ENCODE data around the gene ZSWIM8.
"Not testable (repeated sequence)": the region's sequence is repeated elsewhere in the genome, so short reads cannot be mapped to it uniquely, and the experiment has no call there.

The ZSWIM8 gene

DNA sequence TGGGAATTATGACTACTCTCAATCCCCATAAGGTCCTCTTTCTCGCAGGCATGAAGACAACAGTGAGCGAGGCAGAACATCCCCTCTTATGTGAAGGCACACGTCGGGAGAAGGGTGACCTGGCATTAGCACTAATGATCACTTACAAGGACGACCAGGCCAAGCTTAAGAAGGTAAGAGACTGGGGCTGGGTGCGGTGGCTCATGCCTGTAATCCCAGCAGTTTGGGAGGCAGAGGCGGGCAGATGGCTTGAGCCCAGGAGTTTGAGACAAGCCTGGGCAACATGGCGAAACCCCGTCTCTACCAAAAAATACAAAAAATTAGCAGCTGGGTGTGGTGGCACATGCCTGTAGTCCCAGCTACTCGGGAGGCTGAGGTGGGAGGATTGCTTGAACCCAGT lies 10.1 kb downstream of the ZSWIM8 start:
- not testable (repeated sequence) for DNase-seq (ENCODE audit: low read depth)

- not testable (repeated sequence) for DNase-seq (ENCODE audit: low read depth)
Measured at GRCh38 chr10:73796035-73796434, 10.6 kb downstream of the ZSWIM8 start.

DNA sequence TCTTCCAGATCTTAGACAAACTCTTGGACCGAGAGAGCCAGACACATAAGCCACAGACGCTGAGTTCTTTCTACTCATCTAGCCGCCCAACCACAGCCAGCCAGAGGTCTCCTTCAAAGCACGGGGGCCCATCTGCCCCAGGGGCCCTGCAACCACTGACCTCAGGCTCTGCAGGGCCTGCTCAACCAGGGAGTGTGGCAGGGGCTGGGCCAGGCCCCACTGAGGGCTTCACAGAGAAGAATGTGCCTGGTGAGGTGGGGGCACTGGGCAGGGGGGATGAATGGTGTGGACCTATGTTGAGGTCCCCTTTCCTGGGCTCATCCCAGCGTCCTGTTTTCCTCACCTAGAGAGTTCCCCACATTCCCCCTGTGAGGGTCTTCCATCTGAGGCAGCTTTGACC lies 11.4 kb downstream of the ZSWIM8 start:
- DNase-seq (ENCODE audit: low read depth), result no peak

DNA sequence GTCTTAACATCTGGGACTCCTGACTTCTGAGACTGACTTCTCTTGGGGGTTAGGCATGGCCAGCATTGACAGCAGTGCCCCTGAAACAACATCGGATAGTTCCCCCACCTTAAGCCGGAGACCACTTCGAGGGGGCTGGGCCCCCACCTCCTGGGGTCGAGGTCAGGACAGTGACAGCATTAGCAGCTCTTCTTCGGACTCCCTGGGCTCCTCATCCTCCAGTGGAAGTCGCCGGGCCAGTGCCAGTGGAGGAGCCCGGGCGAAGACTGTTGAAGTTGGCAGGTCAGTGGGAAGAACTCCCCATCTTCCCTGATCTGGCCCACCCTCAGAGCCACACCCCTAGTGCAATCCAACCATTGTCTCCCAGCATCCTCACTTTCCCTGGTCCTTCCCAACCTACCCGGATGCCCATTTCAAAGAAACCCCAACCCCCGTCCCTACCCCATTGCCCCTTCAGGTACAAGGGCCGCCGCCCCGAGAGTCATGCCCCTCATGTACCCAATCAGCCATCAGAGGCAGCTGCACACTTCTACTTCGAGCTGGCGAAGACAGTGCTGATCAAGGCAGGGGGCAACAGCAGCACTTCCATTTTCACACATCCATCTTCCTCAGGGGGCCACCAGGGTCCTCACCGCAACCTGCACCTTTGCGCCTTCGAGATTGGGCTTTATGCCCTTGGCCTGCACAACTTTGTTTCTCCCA lies 12.1 kb downstream of the ZSWIM8 start:
- no peak for DNase-seq (ENCODE audit: low read depth)

GRCh38 chr10:73798087-73798486 lies 12.7 kb downstream of the ZSWIM8 start:
- no peak for DNase-seq (ENCODE audit: low read depth)

DNA sequence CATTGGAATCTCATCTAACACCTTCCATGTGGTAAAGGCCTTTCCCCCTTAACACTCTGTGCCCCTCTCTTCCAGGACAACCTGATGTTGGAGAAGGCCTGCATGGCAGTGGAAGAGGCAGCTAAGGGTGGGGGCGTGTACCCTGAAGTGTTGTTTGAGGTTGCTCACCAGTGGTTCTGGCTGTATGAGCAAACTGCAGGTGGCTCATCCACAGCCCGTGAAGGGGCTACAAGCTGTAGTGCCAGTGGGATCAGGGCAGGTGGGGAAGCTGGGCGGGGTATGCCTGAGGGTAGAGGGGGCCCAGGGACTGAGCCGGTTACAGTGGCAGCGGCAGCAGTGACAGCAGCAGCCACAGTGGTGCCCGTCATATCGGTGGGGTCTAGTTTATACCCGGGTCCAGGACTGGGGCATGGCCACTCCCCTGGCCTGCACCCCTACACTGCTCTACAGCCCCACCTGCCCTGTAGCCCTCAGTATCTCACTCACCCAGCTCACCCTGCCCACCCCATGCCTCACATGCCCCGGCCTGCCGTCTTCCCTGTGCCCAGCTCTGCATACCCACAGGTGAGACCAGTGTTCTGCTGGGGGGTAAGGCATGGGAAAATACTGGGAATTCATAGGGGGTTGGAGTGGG lies 13.6 kb downstream of the ZSWIM8 start:
- no peak for DNase-seq (ENCODE audit: low read depth)

DNA sequence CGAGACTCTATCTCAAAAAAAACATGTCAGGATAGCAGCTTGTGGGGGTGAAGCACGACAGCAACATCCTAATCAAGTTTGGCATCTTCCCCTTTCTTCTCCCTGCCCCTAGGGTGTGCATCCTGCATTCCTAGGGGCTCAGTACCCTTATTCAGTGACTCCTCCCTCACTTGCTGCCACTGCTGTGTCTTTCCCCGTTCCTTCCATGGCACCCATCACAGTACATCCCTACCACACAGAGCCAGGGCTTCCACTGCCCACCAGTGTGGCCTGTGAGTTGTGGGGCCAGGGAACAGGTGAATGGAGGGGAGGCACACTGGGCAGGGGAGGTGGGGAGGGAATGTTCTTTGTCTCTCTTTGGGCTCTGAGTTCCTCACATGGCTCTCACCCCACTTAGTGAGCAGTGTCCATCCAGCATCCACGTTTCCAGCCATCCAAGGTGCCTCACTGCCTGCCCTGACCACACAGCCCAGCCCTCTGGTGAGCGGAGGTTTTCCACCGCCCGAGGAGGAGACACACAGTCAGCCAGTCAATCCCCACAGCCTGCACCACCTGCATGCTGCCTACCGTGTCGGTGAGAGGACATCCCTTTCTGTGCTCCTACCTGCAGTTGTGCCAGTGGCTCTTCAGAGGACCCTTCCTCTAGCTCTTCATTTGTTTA lies 14.6 kb downstream of the ZSWIM8 start:
- DNase-seq (ENCODE audit: low read depth), result no peak

GRCh38 chr10:73800560-73801252 lies 15.3 kb downstream of the ZSWIM8 start:
- no peak for DNase-seq (ENCODE audit: low read depth)

DNA sequence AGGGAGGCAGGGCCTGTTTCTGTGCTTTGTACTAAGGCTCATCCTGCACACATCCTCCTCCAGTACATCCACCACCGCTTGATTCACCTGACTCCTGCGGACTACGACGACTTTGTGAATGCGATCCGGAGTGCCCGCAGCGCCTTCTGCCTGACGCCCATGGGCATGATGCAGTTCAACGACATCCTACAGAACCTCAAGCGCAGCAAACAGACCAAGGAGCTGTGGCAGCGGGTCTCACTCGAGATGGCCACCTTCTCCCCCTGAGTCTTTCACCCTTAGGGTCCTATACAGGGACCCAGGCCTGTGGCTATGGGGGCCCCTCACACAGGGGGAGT lies 15.8 kb downstream of the ZSWIM8 start:
- no peak for DNase-seq (ENCODE audit: low read depth)

- no peak for DNase-seq (ENCODE audit: low read depth)
Measured at GRCh38 chr10:73802276-73802991, 17.0 kb downstream of the ZSWIM8 start.

- DNase-seq (ENCODE audit: low read depth), result no peak
Measured at GRCh38 chr10:73803680-73804286, 18.4 kb downstream of the ZSWIM8 start.

DNA sequence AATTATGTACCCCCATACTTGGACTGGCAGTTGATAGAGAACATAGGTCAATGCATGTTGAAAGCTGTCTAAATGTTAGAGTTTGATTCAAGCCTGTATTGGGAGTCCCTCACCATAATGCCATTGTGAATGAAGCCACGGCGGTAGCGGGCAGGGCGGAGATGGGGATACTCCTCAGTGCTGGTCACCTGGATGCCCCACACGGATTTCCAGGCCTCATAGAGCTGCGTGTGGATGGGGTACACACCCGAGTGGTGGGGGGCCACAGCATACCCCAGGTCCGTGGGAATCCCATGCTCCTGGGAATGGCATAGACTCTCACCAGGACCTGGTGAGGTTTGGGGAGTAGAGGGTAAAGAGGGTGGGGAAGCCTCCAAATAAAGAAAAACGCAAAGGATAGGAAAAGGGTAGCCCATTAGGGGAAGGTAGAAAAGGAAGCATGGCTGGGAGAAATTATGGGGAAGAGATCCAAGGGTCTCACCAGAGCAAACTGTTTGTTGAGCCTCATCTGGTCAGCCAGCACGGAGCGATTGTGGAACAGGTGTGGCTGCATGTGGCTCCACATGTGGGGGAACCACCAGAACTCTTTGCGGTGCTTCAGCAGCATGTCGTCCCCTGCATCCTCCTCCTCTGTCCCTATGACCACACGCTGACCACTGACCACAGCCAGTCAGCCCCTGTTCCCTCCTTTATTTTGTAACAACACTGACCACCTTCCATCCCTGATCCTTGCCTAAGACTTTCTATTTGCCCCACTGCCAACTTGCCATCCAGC lies 21.0 kb downstream of the ZSWIM8 start:
- no peak for DNase-seq (ENCODE audit: low read depth)

DNA sequence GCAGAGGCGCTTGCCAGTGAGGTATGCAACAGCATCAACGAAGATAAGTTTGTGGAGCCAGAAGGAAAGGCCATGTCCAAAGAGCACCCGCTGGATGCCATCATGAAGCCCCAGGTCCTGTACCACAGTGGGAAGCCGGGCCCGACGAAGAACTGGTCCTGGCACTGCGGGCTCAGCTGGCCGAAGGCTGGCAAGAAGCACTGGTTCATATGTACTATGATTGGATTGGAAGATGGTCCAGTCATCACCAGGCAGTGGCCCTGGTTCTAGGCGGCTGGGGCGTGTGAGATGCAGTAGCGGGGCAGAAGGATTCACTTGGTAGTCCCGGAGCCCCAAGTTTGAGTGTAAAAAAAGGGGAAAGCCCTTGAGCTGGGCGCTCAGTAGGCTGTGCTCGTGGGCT lies 22.1 kb downstream of the ZSWIM8 start:
- DNase-seq (ENCODE audit: low read depth), result no peak

GRCh38 chr10:73808021-73808815 lies 22.8 kb downstream of the ZSWIM8 start:
- DNase-seq (ENCODE audit: low read depth), result no peak

DNA sequence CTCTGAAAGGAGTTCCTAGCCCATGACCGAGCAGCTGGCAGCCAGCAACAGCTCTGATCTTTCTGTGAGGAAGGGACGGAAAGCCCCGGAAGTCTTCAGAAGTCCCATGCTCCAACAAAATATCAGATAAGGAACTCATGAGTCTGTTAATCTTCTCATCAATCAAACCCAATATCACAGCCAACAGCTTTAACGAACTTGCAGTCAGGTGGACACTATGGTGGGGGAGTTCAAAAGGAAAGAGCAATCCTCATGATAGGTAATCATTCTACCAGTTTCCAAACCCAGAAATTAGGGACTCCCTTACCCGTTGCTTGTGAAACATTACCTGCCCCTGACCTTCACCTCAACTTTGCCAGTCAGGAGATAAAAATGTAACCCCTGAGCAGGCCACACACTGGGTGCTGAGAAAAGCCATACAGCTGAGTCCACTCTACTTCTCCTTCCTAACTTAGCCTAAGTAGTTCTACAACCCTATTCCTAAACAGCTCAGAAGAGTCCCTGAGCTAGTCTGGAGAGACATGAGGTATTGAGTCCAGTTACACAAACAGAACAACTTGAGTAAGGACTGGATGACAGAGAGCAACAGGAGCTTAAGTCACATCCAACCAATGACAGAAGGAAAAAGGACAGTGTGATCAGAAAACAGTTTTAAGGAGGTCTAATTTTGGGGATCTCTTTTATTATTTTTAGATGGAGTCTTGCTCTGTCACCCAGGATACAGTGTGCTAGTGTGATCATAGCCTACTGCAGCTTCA lies 23.8 kb downstream of the ZSWIM8 start:
- no peak for DNase-seq (ENCODE audit: low read depth)

- no peak for DNase-seq (ENCODE audit: low read depth)
Measured at GRCh38 chr10:73810358-73810734, 24.9 kb downstream of the ZSWIM8 start.

DNA sequence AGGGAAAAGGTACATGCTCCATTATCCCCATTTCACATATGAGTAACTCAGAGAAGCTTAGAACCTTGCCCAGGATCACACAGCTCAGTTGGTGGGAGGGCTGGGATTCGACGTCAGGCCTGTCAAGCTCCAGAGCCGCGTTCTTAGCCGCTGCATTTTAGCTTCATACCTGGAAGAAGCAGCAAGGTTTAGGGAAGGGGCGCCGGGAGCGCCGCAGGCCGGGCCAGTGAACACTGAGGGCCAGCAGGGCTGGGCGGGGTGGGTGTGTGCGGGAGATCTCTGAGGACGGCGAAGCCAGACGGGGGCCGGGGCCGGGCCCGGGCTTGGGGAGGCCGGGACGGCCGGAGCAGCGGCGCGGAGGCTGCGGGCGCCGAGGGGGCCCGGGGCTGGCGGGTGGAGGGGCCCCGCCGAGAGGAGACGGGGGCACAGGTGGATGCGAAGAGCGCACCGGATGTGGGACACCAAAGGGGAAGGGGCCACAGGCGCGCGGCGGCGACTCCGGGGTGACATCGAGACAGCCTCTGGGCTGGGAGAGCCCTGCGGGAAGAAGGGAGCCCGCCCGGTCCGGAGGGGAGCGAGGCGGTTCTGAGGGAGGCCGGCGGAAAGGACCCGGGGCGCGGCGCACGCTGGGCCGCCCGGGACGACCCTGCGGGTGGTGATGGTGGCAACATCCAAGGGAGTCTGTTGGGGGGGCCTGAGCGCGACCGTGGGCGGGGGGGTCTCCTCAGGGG lies 25.5 kb downstream of the ZSWIM8 start:
- peak; percentile 51 for DNase-seq (ENCODE audit: low read depth)

DNA sequence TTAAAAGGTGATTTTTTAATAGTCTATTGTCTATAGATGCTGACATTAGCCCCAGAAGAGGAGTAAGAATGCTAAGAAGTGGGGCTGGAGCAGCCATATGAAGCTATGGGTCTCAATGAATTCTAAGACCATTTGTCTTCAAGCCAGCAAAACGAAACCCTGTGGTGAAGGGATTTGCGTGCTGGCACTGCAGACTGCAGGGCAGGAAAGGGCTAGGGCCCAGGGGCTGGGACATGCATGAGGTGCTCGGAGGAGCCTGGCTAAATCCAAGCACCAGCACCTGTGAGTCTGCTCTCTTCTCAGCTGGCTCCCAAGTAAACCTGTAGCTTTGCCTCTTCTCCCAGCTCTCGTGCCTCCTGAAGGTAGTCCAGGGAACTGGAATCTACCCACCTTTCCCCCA lies 27.3 kb downstream of the ZSWIM8 start:
- no peak for DNase-seq (ENCODE audit: low read depth)

DNA sequence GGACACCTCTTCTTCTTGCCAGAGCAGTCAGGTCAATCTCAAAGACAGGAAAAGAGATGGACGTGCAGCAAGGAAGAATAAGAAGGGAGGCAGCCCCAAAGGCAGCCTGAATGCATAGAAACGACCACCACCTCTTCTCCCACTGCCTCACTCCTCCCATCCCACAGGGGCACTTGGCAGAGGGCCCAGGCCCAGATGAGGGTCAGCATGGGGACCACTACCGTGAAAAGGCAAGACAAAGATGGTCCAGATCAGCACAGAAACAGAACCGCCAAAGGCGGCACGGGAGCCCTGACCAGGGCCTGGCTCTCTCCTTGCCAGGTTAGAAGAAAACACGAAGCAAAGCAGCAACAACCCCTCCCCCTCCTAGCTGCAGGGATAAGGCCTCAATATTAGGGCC lies 27.9 kb downstream of the ZSWIM8 start:
- DNase-seq (ENCODE audit: low read depth), result no peak
